Heart left ventricle (tissue), 13 donors: ENCODE measurements around the gene GJA9.

Experiments used
- POLR2A ChIP-seq, 2 donors: fragments of 450-650 bp; IDR thresholded peaks; one replicate each; pipeline ENCODE4 v1.6.1; 2017; ENCODE audit warnings: antibody characterized with exemption in 2 of 2, mild to moderate bottlenecking in 2 of 2, moderate library complexity in 2 of 2
- TF ChIP-seq, protein P1 (sequence below), 12 donors: fragments of 200-600 bp; sonication (generic) in 4 of 12; IDR thresholded peaks; one replicate each; pipeline versions ENCODE4 v1.5.0 to v1.8.0; 2018 to 2022; ENCODE audit warnings: antibody characterized with exemption in 12 of 12, mild to moderate bottlenecking in 5 of 12
- donor health status: ischemic (EF 13 %, LVEDD 7.1; RV severe dilation, severe dysfunction).
- donor health status: DM: no; HTN: yes; CAD: no.
- donor health status: DM: no; HTN: no; CAD: no.
- donor health status: ischemic (EF 25% LVEDD 6.9; RV normal size, moderate dysfunction).
- donor health status: ischemic (EF 25% LVEDD 5.7; RV mildly dilated, moderate dysfunction).
- donor health status: ischemic (EF 35%, LVEDD 5.7; RV mildly dilated, moderate dysfunction).
- donor health status: nonischemic (EF 11% LVEDD 7.7; RV severe dilation, severe dysfunction).
- donor health status: DM: yes; HTN: yes; CAD: no.
- donor health status: PGD.
- donor health status: ischemic (EF 29% LVEDD 5.4; RV normal size, mild dysfunction).
- donor health status: nonischemic (EF 23%, LVEDD 6.1; RV moderate dilation, normal function).

DNA sequence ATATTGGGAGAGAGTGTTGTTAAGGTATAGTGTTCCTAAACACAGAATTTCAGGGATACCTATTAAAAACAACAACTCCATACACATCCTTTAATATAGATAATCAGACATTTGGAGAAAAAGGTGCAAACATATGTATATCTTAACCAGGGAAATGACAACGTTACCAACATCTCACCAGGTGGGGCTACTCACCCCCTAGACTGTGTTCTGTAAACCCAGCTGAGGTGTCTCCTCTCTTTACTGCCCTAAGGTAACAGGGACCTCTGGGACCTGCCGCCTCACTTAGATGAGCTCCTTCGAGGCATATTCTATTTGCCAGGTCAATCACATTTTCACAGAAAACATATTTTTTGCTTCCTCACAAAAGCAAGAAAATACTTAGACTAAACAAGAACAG, 35.2 kb downstream of the GJA9 start:
- TF ChIP-seq POLR2A (IDR thresholded peaks at IDR 0.05): no peak
- TF ChIP-seq, protein P1, sequence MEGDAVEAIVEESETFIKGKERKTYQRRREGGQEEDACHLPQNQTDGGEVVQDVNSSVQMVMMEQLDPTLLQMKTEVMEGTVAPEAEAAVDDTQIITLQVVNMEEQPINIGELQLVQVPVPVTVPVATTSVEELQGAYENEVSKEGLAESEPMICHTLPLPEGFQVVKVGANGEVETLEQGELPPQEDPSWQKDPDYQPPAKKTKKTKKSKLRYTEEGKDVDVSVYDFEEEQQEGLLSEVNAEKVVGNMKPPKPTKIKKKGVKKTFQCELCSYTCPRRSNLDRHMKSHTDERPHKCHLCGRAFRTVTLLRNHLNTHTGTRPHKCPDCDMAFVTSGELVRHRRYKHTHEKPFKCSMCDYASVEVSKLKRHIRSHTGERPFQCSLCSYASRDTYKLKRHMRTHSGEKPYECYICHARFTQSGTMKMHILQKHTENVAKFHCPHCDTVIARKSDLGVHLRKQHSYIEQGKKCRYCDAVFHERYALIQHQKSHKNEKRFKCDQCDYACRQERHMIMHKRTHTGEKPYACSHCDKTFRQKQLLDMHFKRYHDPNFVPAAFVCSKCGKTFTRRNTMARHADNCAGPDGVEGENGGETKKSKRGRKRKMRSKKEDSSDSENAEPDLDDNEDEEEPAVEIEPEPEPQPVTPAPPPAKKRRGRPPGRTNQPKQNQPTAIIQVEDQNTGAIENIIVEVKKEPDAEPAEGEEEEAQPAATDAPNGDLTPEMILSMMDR (IDR thresholded peaks at IDR 0.05): no peak
